GM21390 (cell line): ENCODE results near the gene ABHD11.

ENCODE experiments used
- ATAC-seq: cut with Tn5 transposase; IDR thresholded peaks from one replicate; pipeline ENCODE4 v1.9.1; 2021; ENCODE audit not compliant: unreplicated experiment

The ABHD11 gene

DNA sequence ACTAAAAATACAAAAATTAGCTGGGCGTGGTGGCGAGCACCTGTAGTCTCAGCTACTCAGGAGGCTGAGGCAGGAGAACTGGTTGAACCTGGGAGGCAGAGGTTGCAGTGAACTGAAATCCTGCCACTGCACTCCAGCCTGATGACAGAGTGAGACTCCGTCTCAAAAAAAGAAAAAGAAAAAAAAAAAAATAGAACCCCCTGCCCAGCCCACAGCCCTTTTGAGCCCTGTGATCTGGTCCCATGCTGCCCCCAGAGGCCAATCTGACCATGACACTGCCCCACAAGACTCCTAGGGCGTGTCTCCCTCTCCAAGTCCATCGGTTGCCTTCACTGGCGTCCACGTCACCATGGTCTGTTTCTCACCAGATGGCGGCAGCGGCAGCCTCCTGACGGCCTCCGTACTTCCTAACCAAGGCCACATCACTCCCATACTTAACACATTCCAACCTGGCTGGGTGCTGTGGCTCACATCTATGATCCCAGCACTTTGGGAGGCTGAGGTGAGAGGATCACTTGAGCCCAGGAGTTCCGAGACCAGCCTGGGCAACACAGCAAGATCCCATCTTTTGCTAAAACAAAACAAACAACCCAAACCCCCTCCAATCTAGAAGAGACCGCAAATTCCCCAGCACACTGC, 37.1 kb downstream of the ABHD11 start:
- no peak for ATAC-seq

- ATAC-seq: no peak
Measured at GRCh38 chr7:73700581-73701134, 37.9 kb downstream of the ABHD11 start.

DNA sequence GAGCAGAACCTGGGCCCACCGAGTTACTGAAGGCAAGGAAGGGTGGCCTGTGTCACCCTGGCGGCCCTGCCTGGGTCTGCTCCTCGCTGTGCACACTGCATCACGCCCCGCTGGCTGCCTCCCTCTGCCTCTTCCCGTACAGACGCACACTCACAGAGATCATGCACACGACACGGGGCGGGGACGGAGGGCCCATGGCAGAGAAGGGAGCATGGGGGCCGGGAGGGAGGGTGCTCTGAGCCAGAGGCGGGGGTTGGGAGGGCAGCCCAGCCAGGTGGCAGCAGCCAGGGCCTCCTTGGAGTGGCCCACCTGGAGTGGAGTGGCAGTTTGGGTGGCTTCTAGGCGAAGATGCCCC, 38.6 kb downstream of the ABHD11 start:
- ATAC-seq: no peak

GRCh38 chr7:73699370-73700068, 39.1 kb downstream of the ABHD11 start:
- ATAC-seq: no peak

DNA sequence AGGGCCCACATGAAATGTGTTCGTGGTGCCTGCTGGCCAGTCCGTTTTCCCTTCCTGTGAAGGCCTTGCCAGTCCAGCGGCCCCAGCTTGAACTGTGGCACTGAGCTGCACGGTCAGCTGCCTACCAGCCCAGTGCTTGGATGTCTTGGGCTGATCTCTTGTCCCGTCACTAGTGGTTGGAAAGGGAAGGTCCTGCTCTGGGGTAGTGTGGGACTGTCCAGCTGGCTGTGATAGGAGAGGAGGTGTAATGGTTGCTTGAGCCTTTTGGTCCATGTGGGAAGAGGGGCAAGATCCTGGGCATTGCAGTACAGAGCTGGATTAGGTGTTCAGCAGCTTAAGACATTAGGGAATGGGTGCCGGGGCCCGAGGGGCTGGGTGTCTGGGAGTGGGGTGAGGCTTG, 40.2 kb downstream of the ABHD11 start:
- no peak for ATAC-seq

DNA sequence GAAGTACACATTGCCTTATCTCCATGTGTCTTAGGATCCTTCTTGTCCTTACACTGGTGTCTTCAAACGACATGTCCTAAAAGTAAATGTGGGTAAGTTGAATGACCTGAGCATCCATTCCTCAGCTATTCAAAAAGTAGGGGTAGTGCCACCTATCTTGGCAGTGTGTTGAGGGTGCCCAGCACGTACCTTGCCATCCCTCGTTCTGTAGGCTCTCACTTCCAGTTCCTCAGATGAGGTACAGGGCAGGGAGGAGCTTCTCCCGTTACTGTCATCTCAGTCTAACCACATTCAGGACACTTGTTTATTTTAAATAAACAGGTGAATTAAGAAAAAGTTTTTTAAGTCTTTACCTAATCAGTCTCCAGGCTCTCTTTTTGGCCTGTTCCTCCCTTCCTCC, 42.2 kb downstream of the ABHD11 start:
- no peak for ATAC-seq

DNA sequence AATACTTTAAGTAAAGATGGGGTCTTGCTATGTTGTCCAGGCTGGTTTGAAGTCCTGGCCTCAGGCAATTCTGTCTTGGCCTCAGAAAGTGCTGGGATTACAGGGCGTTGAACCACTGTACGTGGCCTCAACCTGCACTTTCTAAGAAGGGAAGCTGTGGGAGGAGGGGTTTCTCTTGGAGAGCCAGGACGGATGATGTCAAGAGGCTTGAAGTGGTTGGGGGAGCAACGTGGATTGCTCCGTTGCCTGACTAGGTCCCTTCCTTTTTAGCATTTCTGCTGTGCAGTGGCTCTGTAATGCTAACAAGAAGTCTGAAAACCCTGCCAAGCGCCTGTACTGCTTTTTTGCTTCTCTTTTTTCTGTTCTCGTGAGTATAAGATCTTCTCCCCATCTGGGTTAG, 48.0 kb downstream of the ABHD11 start:
- no peak for ATAC-seq

- ATAC-seq: no peak
Measured at GRCh38 chr7:73688288-73688687, 50.3 kb downstream of the ABHD11 start.
